Hair follicle dermal papilla cell (primary cell): ENCODE results near the gene IQCK. TPM values are rescaled to one million over a fixed set of nuclear protein-coding genes. Genes with fewer than 3 reads are reported as not detected.

Experiments
- small RNA-seq: library from RNA; depleted of rRNA; stranded (forward); fragments of <200 nt; gene quantifications from one replicate; pipeline ENCODE3, GENCODE V24; 2012
- total RNA-seq: library from RNA; depleted of rRNA; stranded (reverse); fragments of >200 nt; gene quantifications from 2 replicates; pipeline ENCODE4 v1.2.3, GENCODE V29; 2012

The IQCK gene, protein sequence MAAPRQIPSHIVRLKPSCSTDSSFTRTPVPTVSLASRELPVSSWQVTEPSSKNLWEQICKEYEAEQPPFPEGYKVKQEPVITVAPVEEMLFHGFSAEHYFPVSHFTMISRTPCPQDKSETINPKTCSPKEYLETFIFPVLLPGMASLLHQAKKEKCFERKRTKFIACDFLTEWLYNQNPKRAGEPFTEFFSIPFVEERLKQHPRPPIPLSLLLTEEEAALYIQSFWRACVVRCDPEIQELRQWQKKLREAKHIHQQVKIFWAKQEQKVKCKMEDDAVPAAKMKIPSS
- 6.0 and 7.0 TPM in 2 replicates for total RNA-seq

DNA sequence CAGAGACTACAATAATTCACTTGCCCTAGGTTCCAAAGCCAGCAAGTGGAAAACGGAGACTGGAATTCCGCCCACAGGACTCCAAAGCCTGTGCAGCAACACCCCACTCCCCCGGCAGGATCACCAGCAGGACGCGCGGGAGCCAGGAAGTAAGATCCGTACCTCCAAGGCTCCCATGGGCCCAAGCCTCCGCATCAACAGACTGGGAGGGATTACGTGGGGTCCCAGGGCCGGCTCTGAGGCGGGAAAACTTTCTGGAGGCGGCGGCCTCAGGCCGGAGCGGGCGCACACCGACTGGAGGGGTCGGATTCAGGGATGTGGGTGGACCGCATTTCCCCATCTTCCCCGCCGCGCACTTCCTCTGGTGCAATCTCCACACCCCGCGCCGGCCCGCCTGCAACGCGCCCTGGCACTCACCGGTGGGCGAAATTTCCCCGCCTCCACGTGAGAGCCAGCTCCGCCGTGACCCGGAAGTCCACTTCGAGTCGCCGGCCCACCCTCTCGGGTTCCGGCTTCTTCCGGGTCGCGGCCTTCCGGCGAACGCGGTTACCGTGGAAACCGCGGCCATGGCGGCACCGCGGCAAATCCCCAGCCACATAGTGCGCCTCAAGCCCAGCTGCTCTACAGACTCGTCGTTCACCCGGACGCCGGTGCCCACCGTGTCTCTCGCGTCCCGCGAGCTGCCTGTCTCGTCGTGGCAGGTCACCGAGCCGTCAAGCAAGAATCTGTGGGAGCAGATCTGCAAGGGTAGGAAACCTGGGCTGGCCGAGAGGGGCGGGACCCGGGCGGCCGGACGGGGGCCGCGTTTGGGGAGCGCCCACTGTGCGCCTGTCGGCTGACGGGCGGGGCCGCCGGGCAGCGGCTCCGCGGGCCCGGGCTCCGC is at the start of gene IQCK, which contains the start of gene KNOP1:
TSS of gene IQCK (plus strand) at position 531 of the 883 bp plus-strand sequence. CDS start at position 567, 36 bp downstream.
TSS of gene KNOP1 (minus strand) at position 487 of the 883 bp plus-strand sequence. CDS start 3,192 bp downstream, outside the sequence.

DNA sequence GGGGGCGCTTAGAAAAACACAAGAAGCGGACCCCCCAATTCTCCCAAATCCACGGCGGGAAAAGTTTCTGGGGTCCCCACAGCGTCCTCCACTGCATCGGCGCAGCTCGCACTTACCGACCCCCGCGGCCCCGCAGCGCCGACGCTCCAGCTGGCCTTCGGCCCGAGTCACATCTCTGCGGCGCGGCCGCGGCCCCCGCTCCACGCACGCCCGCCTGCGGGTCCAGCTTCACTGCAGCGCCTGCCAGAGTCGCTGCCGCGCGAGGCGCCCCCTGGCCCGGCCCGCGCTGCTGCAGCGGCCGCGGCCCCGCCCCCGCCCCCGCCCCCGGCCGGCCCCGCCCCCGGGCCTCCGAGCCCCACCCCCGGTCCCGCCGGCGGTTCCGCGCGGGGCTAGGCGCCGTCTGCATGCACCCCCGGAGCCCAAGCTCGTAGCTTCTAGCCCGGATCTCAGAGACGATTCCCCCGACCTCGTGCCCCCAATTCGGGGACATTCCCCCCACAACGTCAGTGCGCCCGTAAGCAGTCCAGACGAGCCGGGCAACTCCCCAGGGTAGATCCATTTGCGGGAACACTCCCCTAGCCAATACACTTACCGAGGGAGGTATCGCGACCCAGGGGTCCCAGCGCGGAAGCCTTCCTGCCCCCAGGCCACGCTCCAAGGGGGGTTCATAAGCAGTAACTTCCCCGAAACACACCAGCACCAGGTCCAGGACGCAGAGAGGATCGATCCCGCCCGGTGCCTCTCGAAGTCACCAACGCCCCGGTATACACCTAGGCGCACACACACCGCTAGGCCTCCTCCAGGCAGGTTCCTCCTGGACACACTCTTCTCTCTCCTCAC is 166.8 kb downstream of the IQCK start, which contains the start of gene GPRC5B:
TSS of gene GPRC5B (minus strand) at position 238 of the 840 bp plus-strand sequence. CDS start 12,003 bp downstream, outside the sequence.

Small RNA genes lying within 50 kb of the gene (small RNA-seq; reads per million reads assigned to genes)
- not detected for gene LARP7P2

Other genes with a start within 250 kb of the IQCK start
- 62.8 and 63.1 TPM in 2 replicates for gene GDE1, start 196.2 kb upstream of the IQCK start, total RNA-seq
- gene CCP110, start 194.3 kb upstream of the IQCK start, total RNA-seq = 7.3 and 8.9 TPM in 2 replicates
- 50.8 and 53.7 TPM in 2 replicates for gene VPS35L, start 162.6 kb upstream of the IQCK start, total RNA-seq
- 8.1 and 8.5 TPM in 2 replicates for gene KNOP1, start within 50 bp of the IQCK start, total RNA-seq
- gene GPRC5B, start 166.6 kb downstream of the IQCK start, total RNA-seq = 0.49 and 0.65 TPM in 2 replicates